Natural killer cell (primary cell): ENCODE results near the gene DUSP15. TPM values are rescaled to one million over a fixed set of nuclear protein-coding genes. Genes with fewer than 3 reads are reported as not detected.

Experiments
- ATAC-seq, 3 donors: fragments of 150-1000 bp in 2 of 3; fragments of 200-7000 bp in 1 of 3; cut with Tn5 transposase; 1 replicate in 1 of 3; 2 replicates in 2 of 3; pipeline ENCODE4 v1.10.0; 2021; ENCODE audit warnings: mild to moderate bottlenecking in 2 of 3, moderate library complexity in 2 of 3
- DNase-seq, 2 donors: peaks; one replicate each; pipeline versions ENCODE4 v3.0.0 to v3.0.0-alpha.2; 2013 to 2021; ENCODE audit warnings: mixed read lengths in 1 of 2
- H3K27ac ChIP-seq: one replicate; pipeline ENCODE4 v1.5.1; 2013; ENCODE audit warnings: mild to moderate bottlenecking, low read length
- H3K27me3 ChIP-seq: one replicate; pipeline ENCODE4 v1.6.1; 2013; ENCODE audit warnings: low read length; ENCODE audit not compliant: control insufficient read depth, insufficient read depth
- H3K36me3 ChIP-seq: one replicate; pipeline ENCODE4 v1.6.1; 2013; ENCODE audit warnings: low read length; ENCODE audit not compliant: control insufficient read depth, insufficient read depth
- H3K4me1 ChIP-seq: one replicate; pipeline ENCODE4 v1.6.1; 2013; ENCODE audit warnings: low read length; ENCODE audit not compliant: control insufficient read depth, insufficient read depth
- H3K4me3 ChIP-seq: one replicate; pipeline ENCODE4 v1.5.1; 2013; ENCODE audit warnings: low read length
- H3K9me3 ChIP-seq: one replicate; pipeline ENCODE4 v1.6.1; 2013; ENCODE audit warnings: low read length; ENCODE audit not compliant: control insufficient read depth, insufficient read depth
- H3K27ac Mint-ChIP-seq, 2 donors: one replicate each; pipeline ENCODE4 v1.8.0; 2022; ENCODE audit warnings: mild to moderate bottlenecking in 2 of 2, mixed read lengths in 2 of 2, moderate library complexity in 1 of 2
- H3K27me3 Mint-ChIP-seq, 2 donors: one replicate each; pipeline ENCODE4 v1.8.0; 2022; ENCODE audit warnings: low read depth in 2 of 2, mixed read lengths in 2 of 2
- H3K36me3 Mint-ChIP-seq: one replicate; pipeline ENCODE4 v1.8.0; 2022; ENCODE audit warnings: mixed read lengths
- H3K4me1 Mint-ChIP-seq, 2 donors: one replicate each; pipeline ENCODE4 v1.8.0; 2022; ENCODE audit warnings: mixed read lengths in 2 of 2
- H3K4me3 Mint-ChIP-seq: one replicate; pipeline ENCODE4 v1.8.0; 2022; ENCODE audit warnings: mild to moderate bottlenecking, moderate library complexity, mixed read lengths
- H3K9me3 Mint-ChIP-seq, 2 donors: one replicate each; pipeline ENCODE4 v1.8.0; 2022; ENCODE audit warnings: mixed read lengths in 2 of 2
- WGBS: methylation state at CpG from one replicate; pipeline ENCODE4 v1.1.7; 2013; ENCODE audit warnings: missing lambda C conversion rate; ENCODE audit not compliant: insufficient coverage; 5-methylcytosine and 5-hydroxymethylcytosine counted together
- intact Hi-C: fragments of 100-400 bp; cut with micrococcal nuclease; formaldehyde crosslinking; loops from one replicate; pipeline ENCODE4 v1.14.2; 2022
- total RNA-seq, 4 donors: library from RNA; stranded (reverse); fragments of 120-200 nt in 1 of 4; gene quantifications; one replicate each; pipeline versions ENCODE4 v1.2.3 to v1.2.4, GENCODE V29; 2013 to 2022
- TF ChIP-seq, protein P1 (sequence below): fragments of 200-600 bp; IDR thresholded peaks from one replicate; pipeline ENCODE4 v1.8.0; 2022; ENCODE audit warnings: antibody characterized with exemption

The DUSP15 gene
- total RNA-seq, 3 donors from 2014 or later (not counting 1 experiment from before 2014, with no cell fraction given): not detected

DNA sequence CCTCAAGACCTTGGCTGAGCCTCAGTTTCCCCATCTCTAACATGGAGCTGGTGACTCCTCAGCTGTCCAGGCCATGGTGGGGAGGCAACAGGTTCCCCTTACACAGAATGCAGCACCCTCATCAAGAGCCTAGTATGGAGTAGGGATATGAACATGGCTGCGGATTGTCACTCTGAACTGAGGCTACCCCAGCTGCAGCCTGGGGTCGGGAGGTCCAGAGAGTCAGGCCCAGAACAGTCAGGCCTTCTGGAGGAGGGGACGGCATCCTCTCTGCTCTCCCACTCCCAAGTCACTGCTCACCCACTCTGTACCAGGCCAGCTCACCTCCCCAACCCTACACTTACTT, 23.6 kb downstream of the DUSP15 start:
- no peaks in the 10 kb centered on the region for H3K27me3 ChIP-seq
- no peaks in the 10 kb centered on the region for H3K4me1 Mint-ChIP-seq
- H3K27me3 Mint-ChIP-seq: peaks cover 12 to 18% of the 10 kb centered on the region in 2 donors
- no peaks in the 10 kb centered on the region for H3K36me3 Mint-ChIP-seq
- H3K27ac Mint-ChIP-seq: no peak overlapping the region
- H3K36me3 ChIP-seq: no peaks in the 10 kb centered on the region
- no peak for DNase-seq
- intact Hi-C loops: loop anchor here (1.0 kb wide), 1 partner anchor 24 kb away; no protein-coding TSS in a partner anchor
- WGBS: 76% methylated on average over 3 of the region's 3 CpGs
- TF ChIP-seq, protein P1, sequence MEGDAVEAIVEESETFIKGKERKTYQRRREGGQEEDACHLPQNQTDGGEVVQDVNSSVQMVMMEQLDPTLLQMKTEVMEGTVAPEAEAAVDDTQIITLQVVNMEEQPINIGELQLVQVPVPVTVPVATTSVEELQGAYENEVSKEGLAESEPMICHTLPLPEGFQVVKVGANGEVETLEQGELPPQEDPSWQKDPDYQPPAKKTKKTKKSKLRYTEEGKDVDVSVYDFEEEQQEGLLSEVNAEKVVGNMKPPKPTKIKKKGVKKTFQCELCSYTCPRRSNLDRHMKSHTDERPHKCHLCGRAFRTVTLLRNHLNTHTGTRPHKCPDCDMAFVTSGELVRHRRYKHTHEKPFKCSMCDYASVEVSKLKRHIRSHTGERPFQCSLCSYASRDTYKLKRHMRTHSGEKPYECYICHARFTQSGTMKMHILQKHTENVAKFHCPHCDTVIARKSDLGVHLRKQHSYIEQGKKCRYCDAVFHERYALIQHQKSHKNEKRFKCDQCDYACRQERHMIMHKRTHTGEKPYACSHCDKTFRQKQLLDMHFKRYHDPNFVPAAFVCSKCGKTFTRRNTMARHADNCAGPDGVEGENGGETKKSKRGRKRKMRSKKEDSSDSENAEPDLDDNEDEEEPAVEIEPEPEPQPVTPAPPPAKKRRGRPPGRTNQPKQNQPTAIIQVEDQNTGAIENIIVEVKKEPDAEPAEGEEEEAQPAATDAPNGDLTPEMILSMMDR: peak; percentile 54
- H3K4me3 ChIP-seq: no peak overlapping the region
- no peak overlapping the region for H3K27ac ChIP-seq
- peaks cover 4% of the 10 kb centered on the region for H3K4me1 ChIP-seq
- H3K4me3 Mint-ChIP-seq: no peak overlapping the region
- no peaks in the 10 kb centered on the region for H3K9me3 ChIP-seq
- no peak for ATAC-seq
- H3K9me3 Mint-ChIP-seq: no peaks in the 10 kb centered on the region

DNA sequence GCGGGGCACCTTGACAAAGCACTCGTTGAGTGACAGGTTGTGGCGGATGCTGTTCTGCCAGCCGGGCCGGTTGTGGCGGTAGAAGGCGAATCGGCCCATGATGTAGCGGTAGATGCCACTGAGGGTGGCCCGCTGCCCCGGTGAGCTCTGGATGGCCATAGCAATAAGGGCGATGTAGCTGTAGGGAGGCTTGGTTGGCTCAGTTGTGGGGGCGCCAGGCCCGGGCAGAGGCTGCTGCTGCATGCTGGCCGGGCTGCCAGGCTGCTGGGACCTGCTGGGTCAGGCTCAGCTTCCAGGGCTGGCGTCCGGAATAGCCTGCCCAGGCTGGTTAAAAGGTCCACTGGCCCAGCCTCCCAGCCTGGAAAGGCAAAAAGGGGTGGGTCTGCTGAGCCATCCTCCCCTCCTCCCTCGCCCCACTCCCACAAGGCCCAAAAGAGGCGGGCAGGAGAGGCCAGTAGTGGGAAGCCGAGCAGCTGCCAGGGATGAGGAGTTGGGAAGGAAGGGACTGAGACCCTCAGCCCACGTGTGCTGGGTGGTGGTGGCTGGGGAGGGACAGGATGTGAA, 24.9 kb downstream of the DUSP15 start, which contains the start of gene FOXS1:
TSS of gene FOXS1 (minus strand) at position 305 of the 564 bp plus-strand sequence. CDS start at position 243, 62 bp downstream.
- TF ChIP-seq, protein P1: no peak
- Histone ChIP-seq H3K4me3 (no peak within 1 kb of the TSS), H3K36me3 (no peaks in the 10 kb centered on the region), H3K9me3 (no peaks in the 10 kb centered on the region), H3K4me1 (peaks cover 4% of the 10 kb centered on the region), H3K27me3 (no peaks in the 10 kb centered on the region), H3K27ac (no peak within 1 kb of the TSS)
- Mint-ChIP-seq H3K4me3 (no peak within 1 kb of the TSS), H3K27me3 (peaks cover 0 to 11% of the 10 kb centered on the region in 2 donors), H3K36me3 (no peaks in the 10 kb centered on the region), H3K27ac (no peak within 1 kb of the TSS), H3K9me3 (no peaks in the 10 kb centered on the region), H3K4me1 (no peaks in the 10 kb centered on the region)
- no peak for DNase-seq
- ATAC-seq: no peak
- WGBS: 91% methylated on average over 20 of the region's 21 CpGs
- intact Hi-C loops: no loop called here

DNA sequence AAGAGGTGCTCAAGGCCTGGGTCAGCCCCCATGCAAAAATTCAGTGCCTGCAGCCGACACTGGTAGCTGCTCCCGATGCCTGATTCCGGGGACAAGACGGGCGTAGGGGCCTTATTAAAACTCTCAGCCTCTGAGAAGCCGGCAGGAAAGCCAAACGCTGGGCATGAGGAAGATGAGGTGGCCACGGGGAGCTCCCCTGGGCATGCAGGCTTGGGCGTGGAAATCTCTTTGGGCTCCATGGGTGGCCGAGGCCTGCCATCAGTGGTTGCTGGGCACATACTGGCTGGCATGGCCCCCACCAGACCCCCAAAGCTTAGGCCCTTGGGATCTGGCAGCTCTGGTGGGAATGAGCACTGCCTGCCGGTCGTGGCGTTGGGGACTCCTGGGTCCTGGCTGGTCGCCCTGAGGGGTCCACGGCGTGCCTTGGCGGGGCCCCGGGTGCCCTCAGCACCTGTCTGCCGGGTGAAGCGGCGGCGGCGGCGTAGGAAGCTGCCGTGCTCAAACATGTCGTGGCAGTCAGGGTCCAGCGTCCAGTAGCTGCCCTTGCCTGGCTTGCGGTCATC, 25.5 kb downstream of the DUSP15 start:
- DNase-seq: no peak
- Mint-ChIP-seq H3K4me1 (no peaks in the 10 kb centered on the region), H3K27ac (no peak overlapping the region), H3K4me3 (no peak overlapping the region), H3K36me3 (no peaks in the 10 kb centered on the region), H3K27me3 (peaks cover 0 to 6% of the 10 kb centered on the region in 2 donors), H3K9me3 (no peaks in the 10 kb centered on the region)
- no peak for ATAC-seq
- Histone ChIP-seq H3K27ac (no peak overlapping the region), H3K4me3 (no peak overlapping the region), H3K27me3 (no peaks in the 10 kb centered on the region), H3K36me3 (no peaks in the 10 kb centered on the region), H3K9me3 (no peaks in the 10 kb centered on the region), H3K4me1 (peaks cover 4% of the 10 kb centered on the region)
- intact Hi-C loops: no loop called here
- 94% methylated on average over 28 of the region's 28 CpGs for WGBS
- TF ChIP-seq, protein P1: no peak

DNA sequence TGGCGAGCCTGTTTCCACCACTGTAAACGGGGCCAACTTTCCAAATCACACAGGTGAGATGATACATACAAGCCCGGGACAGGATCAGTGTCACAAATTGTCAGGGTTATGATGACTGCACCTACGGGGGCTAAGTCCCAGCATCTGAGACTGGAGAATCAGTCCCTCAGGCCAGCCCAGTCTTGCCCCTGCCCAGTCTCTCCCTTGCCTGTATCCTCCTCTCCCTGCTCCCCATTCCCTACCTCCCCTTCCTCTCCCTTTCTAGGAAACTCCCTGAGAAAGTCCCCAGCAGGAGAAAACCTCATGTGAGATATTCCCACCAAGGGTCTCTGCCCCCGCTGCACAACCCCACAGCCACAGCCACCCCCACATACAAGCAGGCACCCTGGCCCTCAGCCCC, 26.4 kb downstream of the DUSP15 start:
- no peak for DNase-seq
- no peaks in the 10 kb centered on the region for H3K36me3 ChIP-seq
- Mint-ChIP-seq H3K27ac (no peak overlapping the region), H3K4me3 (no peak overlapping the region), H3K36me3 (no peaks in the 10 kb centered on the region), H3K4me1 (no peaks in the 10 kb centered on the region), H3K27me3 (no peaks in the 10 kb centered on the region), H3K9me3 (no peaks in the 10 kb centered on the region)
- WGBS: 93% methylated on average over 5 of the region's 5 CpGs
- intact Hi-C loops: no loop called here
- H3K9me3 ChIP-seq: no peaks in the 10 kb centered on the region
- H3K27me3 ChIP-seq: no peaks in the 10 kb centered on the region
- H3K4me1 ChIP-seq: peaks cover 4% of the 10 kb centered on the region
- no peak for ATAC-seq
- TF ChIP-seq, protein P1: no peak
- no peak overlapping the region for H3K27ac ChIP-seq
- H3K4me3 ChIP-seq: no peak overlapping the region
